ENCODE data around the gene KIAA1549. TPM values are rescaled to one million over a fixed set of nuclear protein-coding genes. Genes with fewer than 3 reads are reported as not detected.

Gene KIAA1549
- polyA plus RNA-seq, 1 donor (not counting 4 experiments of a cell fraction or from before 2014, with no cell fraction given), result 1.1 TPM

DNA sequence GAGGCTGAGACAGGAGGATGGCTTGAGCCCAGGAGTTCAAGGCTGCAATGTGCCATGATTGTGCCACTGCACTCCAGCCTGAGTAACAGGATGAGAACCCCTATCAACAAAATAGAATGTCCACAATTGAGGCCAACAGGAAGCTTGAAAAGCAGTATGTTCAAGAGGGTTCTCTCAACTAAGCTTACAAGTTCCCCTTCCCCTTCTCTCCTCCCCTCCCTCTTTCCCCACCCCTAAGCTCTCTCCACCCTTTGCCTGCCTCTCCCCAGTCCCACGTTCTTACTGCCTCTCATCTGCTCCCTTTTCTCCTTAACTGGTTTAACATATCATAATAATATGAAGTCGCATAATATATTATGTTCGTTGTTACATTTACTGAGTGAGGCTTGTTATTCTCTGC is 35.4 kb downstream of the KIAA1549 start:
- dilution Hi-C loops (cut with MboI; ENCODE audit: extremely low pct_ligation_motif_present, low sequenced_read_pairs), result no loop called here
- no peaks in the 10 kb centered on the region for H3K9me1 ChIP-seq (ENCODE audit: control insufficient read depth, extremely low read depth, insufficient read depth, low read length)

DNA sequence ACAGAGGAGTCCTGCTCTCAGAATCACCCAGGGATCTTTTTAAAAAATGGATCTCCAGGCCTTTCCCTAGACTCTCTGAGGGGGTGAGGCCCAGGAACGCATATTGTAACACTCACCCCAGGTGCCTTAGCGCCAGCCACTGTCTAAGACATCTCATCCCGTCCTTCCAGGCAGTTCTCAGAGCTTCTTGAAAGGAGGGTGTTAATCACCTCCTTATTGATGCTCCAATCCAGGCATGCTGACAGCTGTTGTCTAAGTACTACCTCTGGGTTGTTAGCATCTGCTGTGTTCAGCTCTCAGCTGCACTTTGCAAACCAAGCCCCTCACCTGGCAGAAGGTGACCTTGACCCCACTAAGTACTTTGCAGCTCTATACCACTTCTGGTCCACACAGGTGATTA is 36.0 kb downstream of the KIAA1549 start:
- H3K4me1 ChIP-seq (ENCODE audit: control insufficient read depth, extremely low read depth, insufficient read depth, low read length), result no peaks in the 10 kb centered on the region
- H3K27me3 ChIP-seq (ENCODE audit: control insufficient read depth, extremely low read depth, insufficient read depth, low read length), result no peaks in the 10 kb centered on the region
- no peak overlapping the region for H3K27ac ChIP-seq (ENCODE audit: control insufficient read depth, insufficient read depth, low read length)
- H2AFZ ChIP-seq (ENCODE audit: control insufficient read depth, low read length), result no peak overlapping the region
- no peak overlapping the region for H3K4me2 ChIP-seq (ENCODE audit: control insufficient read depth, extremely low read depth, insufficient read depth, low read depth, low read length)
- FAIRE-seq, result no peak
- H4K20me1 ChIP-seq (ENCODE audit: control insufficient read depth, extremely low read depth, insufficient read depth, low read length), result no peaks in the 10 kb centered on the region
- H3K36me3 ChIP-seq (ENCODE audit: control insufficient read depth in 2 of 2, extremely low read depth in 1 of 2, insufficient read depth in 2 of 2, low read length in 2 of 2), result no peaks in the 10 kb centered on the region
- no peaks in the 10 kb centered on the region for H3K9me1 ChIP-seq (ENCODE audit: control insufficient read depth, extremely low read depth, insufficient read depth, low read length)
- dilution Hi-C loops (cut with MboI; ENCODE audit: extremely low pct_ligation_motif_present, low sequenced_read_pairs), result no loop called here
- no peak for TF ChIP-seq EZH2 (IDR thresholded peaks at IDR 0.05; ENCODE audit: low read length)
- TF ChIP-seq, protein P1, sequence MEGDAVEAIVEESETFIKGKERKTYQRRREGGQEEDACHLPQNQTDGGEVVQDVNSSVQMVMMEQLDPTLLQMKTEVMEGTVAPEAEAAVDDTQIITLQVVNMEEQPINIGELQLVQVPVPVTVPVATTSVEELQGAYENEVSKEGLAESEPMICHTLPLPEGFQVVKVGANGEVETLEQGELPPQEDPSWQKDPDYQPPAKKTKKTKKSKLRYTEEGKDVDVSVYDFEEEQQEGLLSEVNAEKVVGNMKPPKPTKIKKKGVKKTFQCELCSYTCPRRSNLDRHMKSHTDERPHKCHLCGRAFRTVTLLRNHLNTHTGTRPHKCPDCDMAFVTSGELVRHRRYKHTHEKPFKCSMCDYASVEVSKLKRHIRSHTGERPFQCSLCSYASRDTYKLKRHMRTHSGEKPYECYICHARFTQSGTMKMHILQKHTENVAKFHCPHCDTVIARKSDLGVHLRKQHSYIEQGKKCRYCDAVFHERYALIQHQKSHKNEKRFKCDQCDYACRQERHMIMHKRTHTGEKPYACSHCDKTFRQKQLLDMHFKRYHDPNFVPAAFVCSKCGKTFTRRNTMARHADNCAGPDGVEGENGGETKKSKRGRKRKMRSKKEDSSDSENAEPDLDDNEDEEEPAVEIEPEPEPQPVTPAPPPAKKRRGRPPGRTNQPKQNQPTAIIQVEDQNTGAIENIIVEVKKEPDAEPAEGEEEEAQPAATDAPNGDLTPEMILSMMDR (optimal IDR thresholded peaks at IDR 0.05 in 1 of 3, IDR thresholded peaks at IDR 0.05 in 1 of 3, conservative IDR thresholded peaks at IDR 0.05 in 1 of 3; ENCODE audit: extremely low read depth in 1 of 3, insufficient read depth in 2 of 3, low read length in 3 of 3), result no peak
- H3K79me2 ChIP-seq (ENCODE audit: control insufficient read depth, insufficient read depth, low read length), result no peaks in the 10 kb centered on the region
- H3K9ac ChIP-seq (ENCODE audit: control insufficient read depth, extremely low read depth, insufficient read depth, low read length), result no peak overlapping the region
- H3K4me3 ChIP-seq (ENCODE audit: control insufficient read depth in 2 of 3, extremely low read depth in 1 of 3, insufficient read depth in 2 of 3, low read depth in 1 of 3, low read length in 3 of 3), result no peak overlapping the region
- DNase-seq (ENCODE audit: low read depth, low spot score), result no peak
- no peaks in the 10 kb centered on the region for H3K9me3 ChIP-seq (ENCODE audit: control insufficient read depth, low read depth, low read length)

More for the DNA sequence above, 35.4 kb downstream of the KIAA1549 start:
- Histone ChIP-seq H3K4me2 (ENCODE audit: control insufficient read depth, extremely low read depth, insufficient read depth, low read depth, low read length) (no peak overlapping the region), H3K27ac (ENCODE audit: control insufficient read depth, insufficient read depth, low read length) (no peak overlapping the region), H3K9me3 (ENCODE audit: control insufficient read depth, low read depth, low read length) (no peaks in the 10 kb centered on the region), H3K36me3 (ENCODE audit: control insufficient read depth in 2 of 2, extremely low read depth in 1 of 2, insufficient read depth in 2 of 2, low read length in 2 of 2) (no peaks in the 10 kb centered on the region), H3K4me3 (ENCODE audit: control insufficient read depth in 2 of 3, extremely low read depth in 1 of 3, insufficient read depth in 2 of 3, low read depth in 1 of 3, low read length in 3 of 3) (no peak overlapping the region), H3K9ac (ENCODE audit: control insufficient read depth, extremely low read depth, insufficient read depth, low read length) (no peak overlapping the region), H2AFZ (ENCODE audit: control insufficient read depth, low read length) (no peak overlapping the region), H3K79me2 (ENCODE audit: control insufficient read depth, insufficient read depth, low read length) (no peaks in the 10 kb centered on the region), H3K27me3 (ENCODE audit: control insufficient read depth, extremely low read depth, insufficient read depth, low read length) (no peaks in the 10 kb centered on the region), H3K4me1 (ENCODE audit: control insufficient read depth, extremely low read depth, insufficient read depth, low read length) (no peaks in the 10 kb centered on the region), H4K20me1 (ENCODE audit: control insufficient read depth, extremely low read depth, insufficient read depth, low read length) (no peaks in the 10 kb centered on the region)
- FAIRE-seq (no peak), DNase-seq (ENCODE audit: low read depth, low spot score) (no peak)
- no peak for TF ChIP-seq EZH2 (IDR thresholded peaks at IDR 0.05; ENCODE audit: low read length)
- TF ChIP-seq, protein P1 (optimal IDR thresholded peaks at IDR 0.05 in 1 of 3, IDR thresholded peaks at IDR 0.05 in 1 of 3, conservative IDR thresholded peaks at IDR 0.05 in 1 of 3; ENCODE audit: extremely low read depth in 1 of 3, insufficient read depth in 2 of 3, low read length in 3 of 3), result no peak

Measured in keratinocyte (primary cell).